HL-60 (cell line): Measurements from ENCODE around the gene SNRNP27.

ENCODE experiments used
- DNase-seq, 2 experiments: peaks; one replicate each; pipeline ENCODE4 v3.0.0-alpha.2; 2010 to 2020; ENCODE audit warnings: low read depth in 1 of 2, low spot score in 1 of 2
- H3K27ac ChIP-seq: fragments of 250-450 bp; sonication (Bioruptor Pico); replicated peaks from 2 replicates; pipeline ENCODE4 v1.5.1; 2020; ENCODE audit warnings: mild to moderate bottlenecking, moderate library complexity
- H3K27me3 ChIP-seq: fragments of 250-450 bp; sonication (Bioruptor Pico); 2 replicates; pipeline ENCODE4 v1.5.1; 2021; ENCODE audit warnings: mild to moderate bottlenecking, moderate library complexity; ENCODE audit not compliant: insufficient read depth, poor library complexity, severe bottlenecking
- H3K4me3 ChIP-seq: replicated peaks from 2 replicates; pipeline ENCODE4 v1.5.1; 2011; ENCODE audit warnings: mild to moderate bottlenecking, control low read depth, low read length; ENCODE audit not compliant: insufficient read depth
- GABPA ChIP-seq: IDR thresholded peaks from 2 replicates; pipeline ENCODE4 v1.6.1; 2012; ENCODE audit warnings: low read depth
- POLR2AphosphoS5 ChIP-seq: IDR thresholded peaks from 2 replicates; pipeline ENCODE4 v1.6.1; 2012; ENCODE audit warnings: low read depth
- SPI1 ChIP-seq: IDR thresholded peaks from 2 replicates; pipeline ENCODE4 v1.6.1; 2012; ENCODE audit warnings: low read depth, mild to moderate bottlenecking, borderline replicate concordance
- TF ChIP-seq, protein P1 (sequence below): IDR thresholded peaks from one replicate; pipeline ENCODE4 v1.5.1; 2011; ENCODE audit warnings: low read length, control low read depth, inconsistent platforms; ENCODE audit not compliant: insufficient read depth
- TF ChIP-seq, protein P2 (sequence below): IDR thresholded peaks from 2 replicates; pipeline ENCODE4 v1.6.1; 2012; ENCODE audit warnings: low read depth; ENCODE audit not compliant: insufficient replicate concordance

The SNRNP27 gene

DNA sequence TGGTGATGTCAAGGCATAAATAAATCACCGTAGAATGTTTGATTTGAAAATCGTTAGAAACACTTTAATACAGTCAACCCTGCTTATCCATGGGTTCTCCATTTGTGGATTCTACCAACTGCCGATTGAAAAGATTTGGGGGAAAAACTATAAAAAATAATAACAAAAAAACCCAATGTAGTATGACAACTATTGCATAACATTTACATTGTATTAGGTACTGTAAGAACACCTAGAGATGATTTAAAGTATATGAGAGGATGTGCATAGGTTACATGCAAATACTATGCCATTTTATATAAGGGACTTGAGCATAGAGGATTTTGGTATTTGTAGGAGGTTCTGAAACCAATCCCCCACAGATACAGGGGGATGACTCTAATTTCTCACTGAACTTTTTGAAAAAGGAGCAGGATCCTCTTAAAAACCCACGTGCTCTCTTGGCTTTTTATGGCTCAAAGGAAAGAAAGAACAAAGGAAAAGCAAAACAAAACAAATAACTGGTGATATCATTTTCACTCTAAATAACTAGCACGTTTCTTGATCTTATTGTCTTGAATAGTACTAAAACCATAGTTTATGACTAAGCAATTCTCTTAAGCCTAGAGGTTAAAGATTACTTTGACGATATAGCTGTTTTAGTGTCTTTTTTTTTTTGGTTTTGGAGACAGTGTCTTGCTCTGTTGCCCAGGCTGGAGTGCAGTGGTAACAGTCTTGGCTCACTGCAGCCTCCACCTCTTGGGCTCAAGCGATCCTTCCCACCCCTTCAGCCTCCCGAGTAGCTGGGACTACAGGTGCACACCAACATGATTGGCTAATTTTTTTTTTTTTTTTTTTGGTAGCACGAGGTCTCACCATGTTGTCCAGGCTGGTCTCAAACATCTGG, 47.3 kb upstream of the SNRNP27 start:
- no peaks in the 10 kb centered on the region for H3K27me3 ChIP-seq
- no peak for TF ChIP-seq SPI1
- TF ChIP-seq, protein P1, sequence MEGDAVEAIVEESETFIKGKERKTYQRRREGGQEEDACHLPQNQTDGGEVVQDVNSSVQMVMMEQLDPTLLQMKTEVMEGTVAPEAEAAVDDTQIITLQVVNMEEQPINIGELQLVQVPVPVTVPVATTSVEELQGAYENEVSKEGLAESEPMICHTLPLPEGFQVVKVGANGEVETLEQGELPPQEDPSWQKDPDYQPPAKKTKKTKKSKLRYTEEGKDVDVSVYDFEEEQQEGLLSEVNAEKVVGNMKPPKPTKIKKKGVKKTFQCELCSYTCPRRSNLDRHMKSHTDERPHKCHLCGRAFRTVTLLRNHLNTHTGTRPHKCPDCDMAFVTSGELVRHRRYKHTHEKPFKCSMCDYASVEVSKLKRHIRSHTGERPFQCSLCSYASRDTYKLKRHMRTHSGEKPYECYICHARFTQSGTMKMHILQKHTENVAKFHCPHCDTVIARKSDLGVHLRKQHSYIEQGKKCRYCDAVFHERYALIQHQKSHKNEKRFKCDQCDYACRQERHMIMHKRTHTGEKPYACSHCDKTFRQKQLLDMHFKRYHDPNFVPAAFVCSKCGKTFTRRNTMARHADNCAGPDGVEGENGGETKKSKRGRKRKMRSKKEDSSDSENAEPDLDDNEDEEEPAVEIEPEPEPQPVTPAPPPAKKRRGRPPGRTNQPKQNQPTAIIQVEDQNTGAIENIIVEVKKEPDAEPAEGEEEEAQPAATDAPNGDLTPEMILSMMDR, result no peak
- H3K4me3 ChIP-seq, result no peak overlapping the region
- DNase-seq, result no peak
- 0 out of 2 replicates have a peak overlapping the region, but pooled peaks have one; percentile 6 for H3K27ac ChIP-seq

DNA sequence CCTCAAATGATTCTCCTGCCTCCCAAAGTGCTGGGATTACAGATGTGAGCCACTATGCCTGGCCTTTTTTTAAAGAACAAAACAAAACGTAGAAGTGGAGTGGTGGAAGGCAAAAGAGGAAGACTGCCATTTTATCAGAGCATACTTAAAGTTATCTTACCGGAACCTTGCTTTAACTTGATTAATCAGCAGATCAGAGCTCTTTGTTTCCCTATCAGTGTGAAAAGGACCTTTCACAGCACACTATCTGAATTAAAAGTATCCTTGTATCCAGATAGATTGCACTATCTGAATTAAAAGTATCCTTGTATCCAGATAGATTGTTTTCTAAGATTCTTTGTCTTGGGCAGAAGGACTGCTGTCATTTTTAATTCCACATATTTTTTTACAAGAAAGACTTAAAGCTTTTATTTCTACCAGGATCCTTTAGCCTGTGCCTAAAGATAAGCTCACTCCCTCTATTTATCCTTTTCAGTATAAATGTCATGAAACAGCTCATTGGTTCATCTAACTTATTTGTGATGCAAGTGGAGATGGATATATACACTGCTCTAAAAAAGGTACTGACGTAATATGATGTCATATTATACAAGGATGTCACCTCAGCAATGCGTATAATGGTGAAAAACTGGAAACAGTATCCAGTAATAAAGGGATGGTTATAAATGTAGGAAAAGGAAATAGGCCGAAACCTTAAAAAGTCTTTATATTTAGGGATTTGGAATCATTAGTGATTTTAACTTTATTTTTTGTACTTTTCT, 46.5 kb upstream of the SNRNP27 start:
- TF ChIP-seq, protein P2, sequence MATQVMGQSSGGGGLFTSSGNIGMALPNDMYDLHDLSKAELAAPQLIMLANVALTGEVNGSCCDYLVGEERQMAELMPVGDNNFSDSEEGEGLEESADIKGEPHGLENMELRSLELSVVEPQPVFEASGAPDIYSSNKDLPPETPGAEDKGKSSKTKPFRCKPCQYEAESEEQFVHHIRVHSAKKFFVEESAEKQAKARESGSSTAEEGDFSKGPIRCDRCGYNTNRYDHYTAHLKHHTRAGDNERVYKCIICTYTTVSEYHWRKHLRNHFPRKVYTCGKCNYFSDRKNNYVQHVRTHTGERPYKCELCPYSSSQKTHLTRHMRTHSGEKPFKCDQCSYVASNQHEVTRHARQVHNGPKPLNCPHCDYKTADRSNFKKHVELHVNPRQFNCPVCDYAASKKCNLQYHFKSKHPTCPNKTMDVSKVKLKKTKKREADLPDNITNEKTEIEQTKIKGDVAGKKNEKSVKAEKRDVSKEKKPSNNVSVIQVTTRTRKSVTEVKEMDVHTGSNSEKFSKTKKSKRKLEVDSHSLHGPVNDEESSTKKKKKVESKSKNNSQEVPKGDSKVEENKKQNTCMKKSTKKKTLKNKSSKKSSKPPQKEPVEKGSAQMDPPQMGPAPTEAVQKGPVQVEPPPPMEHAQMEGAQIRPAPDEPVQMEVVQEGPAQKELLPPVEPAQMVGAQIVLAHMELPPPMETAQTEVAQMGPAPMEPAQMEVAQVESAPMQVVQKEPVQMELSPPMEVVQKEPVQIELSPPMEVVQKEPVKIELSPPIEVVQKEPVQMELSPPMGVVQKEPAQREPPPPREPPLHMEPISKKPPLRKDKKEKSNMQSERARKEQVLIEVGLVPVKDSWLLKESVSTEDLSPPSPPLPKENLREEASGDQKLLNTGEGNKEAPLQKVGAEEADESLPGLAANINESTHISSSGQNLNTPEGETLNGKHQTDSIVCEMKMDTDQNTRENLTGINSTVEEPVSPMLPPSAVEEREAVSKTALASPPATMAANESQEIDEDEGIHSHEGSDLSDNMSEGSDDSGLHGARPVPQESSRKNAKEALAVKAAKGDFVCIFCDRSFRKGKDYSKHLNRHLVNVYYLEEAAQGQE, result no peak
- TF ChIP-seq, protein P1, result no peak
- TF ChIP-seq GABPA, result no peak
- TF ChIP-seq POLR2AphosphoS5, result no peak
- no peak for TF ChIP-seq SPI1
- no peak for DNase-seq

DNA sequence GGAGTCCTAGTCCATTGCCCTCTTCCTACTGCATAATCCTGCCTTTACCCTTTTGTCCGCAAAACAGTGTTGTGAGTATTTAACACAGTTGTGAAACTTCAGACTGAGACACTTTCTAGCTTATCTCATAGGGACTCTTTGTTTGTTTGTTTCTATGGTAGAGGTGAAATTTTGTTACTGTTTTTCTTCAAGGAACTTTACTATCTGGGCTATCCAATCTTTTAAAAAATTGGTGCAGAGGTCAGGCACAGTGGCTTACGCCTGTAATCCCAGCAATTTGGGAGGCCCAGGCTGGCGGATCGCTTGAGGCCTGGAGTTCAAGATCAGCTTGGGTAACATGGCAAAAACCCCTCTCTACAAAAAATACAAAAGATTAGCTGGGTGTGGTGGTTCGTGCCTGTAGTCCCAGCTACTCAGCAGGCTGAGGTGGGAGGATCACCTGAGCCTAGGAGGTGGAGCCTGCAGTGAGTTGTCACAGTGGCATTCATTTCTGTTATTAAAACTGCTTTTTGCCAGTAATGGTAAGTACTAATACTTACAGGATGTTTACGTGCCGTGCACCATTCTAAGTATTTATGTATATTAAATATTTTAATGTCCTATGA, 45.5 kb upstream of the SNRNP27 start:
- Histone ChIP-seq H3K4me3 (no peak overlapping the region), H3K27ac (no peak overlapping the region), H3K27me3 (no peaks in the 10 kb centered on the region)
- TF ChIP-seq, protein P1, result no peak
- TF ChIP-seq SPI1, result no peak
- TF ChIP-seq POLR2AphosphoS5, result no peak
- TF ChIP-seq, protein P2, result no peak
- no peak for TF ChIP-seq GABPA
- DNase-seq, result no peak

More for the DNA sequence above, 46.5 kb upstream of the SNRNP27 start:
- H3K27me3 ChIP-seq, result no peaks in the 10 kb centered on the region
- H3K4me3 ChIP-seq, result no peak overlapping the region
- no peak overlapping the region for H3K27ac ChIP-seq
